ENCODE data around the gene C5AR2. TPM values are rescaled to one million over a fixed set of nuclear protein-coding genes. Genes with fewer than 3 reads are reported as not detected.

C5AR2 gene
- total and polyA plus RNA-seq, 12 donors: 0.28 to 4.4 (median 1.6) TPM

GRCh38 chr19:47373246-47374240 lies 41.6 kb downstream of the C5AR2 start:
- WGBS, 4 donors: 91 to 93% (median 91%) methylated on average over 23 to 33 of the region's 33 CpGs
- no peak overlapping the region for H3K27ac ChIP-seq
- TF ChIP-seq, protein P1, sequence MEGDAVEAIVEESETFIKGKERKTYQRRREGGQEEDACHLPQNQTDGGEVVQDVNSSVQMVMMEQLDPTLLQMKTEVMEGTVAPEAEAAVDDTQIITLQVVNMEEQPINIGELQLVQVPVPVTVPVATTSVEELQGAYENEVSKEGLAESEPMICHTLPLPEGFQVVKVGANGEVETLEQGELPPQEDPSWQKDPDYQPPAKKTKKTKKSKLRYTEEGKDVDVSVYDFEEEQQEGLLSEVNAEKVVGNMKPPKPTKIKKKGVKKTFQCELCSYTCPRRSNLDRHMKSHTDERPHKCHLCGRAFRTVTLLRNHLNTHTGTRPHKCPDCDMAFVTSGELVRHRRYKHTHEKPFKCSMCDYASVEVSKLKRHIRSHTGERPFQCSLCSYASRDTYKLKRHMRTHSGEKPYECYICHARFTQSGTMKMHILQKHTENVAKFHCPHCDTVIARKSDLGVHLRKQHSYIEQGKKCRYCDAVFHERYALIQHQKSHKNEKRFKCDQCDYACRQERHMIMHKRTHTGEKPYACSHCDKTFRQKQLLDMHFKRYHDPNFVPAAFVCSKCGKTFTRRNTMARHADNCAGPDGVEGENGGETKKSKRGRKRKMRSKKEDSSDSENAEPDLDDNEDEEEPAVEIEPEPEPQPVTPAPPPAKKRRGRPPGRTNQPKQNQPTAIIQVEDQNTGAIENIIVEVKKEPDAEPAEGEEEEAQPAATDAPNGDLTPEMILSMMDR (IDR thresholded peaks at IDR 0.05): no peak
- no peak for TF ChIP-seq POLR2A (IDR thresholded peaks at IDR 0.05)
- H3K4me1 ChIP-seq (replicated peaks in 1 of 2): peaks cover 0 to 21% of the 10 kb centered on the region in 2 donors
- intact Hi-C loops (cut with DNase I): no loop called here
- H3K4me3 ChIP-seq: no peak overlapping the region
- no peaks in the 10 kb centered on the region for H3K27me3 ChIP-seq
- no peak for DNase-seq
- no peaks in the 10 kb centered on the region for H3K9me3 ChIP-seq (replicated peaks in 1 of 3)
- H3K36me3 ChIP-seq (replicated peaks in 1 of 2): peaks cover 0 to 85% of the 10 kb centered on the region in 2 donors

- no peak for DNase-seq
- Histone ChIP-seq H3K27me3 (no peaks in the 10 kb centered on the region), H3K27ac (no peak overlapping the region), H3K9me3 (replicated peaks in 1 of 3) (no peaks in the 10 kb centered on the region), H3K4me3 (no peak overlapping the region), H3K36me3 (replicated peaks in 1 of 2) (peaks cover 0 to 76% of the 10 kb centered on the region in 2 donors), H3K4me1 (replicated peaks in 1 of 2) (peaks cover 0 to 17% of the 10 kb centered on the region in 2 donors)
- TF ChIP-seq, protein P1 (IDR thresholded peaks at IDR 0.05): no peak
- no peak for TF ChIP-seq POLR2A (IDR thresholded peaks at IDR 0.05)
- WGBS, 4 donors: 86 to 97% (median 92%) methylated on average over 7 to 30 of the region's 30 CpGs
- intact Hi-C loops (cut with DNase I): no loop called here
These were observed 43.1 kb downstream of the C5AR2 start for GRCh38 chr19:47374876-47375693.

GRCh38 chr19:47375694-47376588 lies 44.0 kb downstream of the C5AR2 start:
- Histone ChIP-seq H3K27me3 (no peaks in the 10 kb centered on the region), H3K4me3 (no peak overlapping the region), H3K27ac (no peak overlapping the region), H3K9me3 (replicated peaks in 1 of 3) (no peaks in the 10 kb centered on the region), H3K36me3 (replicated peaks in 1 of 2) (peaks cover 0 to 85% of the 10 kb centered on the region in 2 donors), H3K4me1 (replicated peaks in 1 of 2) (peaks cover 0 to 10% of the 10 kb centered on the region in 2 donors)
- DNase-seq: no peak
- TF ChIP-seq POLR2A (IDR thresholded peaks at IDR 0.05): no peak
- TF ChIP-seq, protein P1 (IDR thresholded peaks at IDR 0.05): no peak
- 89 to 95% (median 92%) methylated on average over 18 to 30 of the region's 30 CpGs for WGBS, 4 donors
- intact Hi-C loops (cut with DNase I): no loop called here
